Measurements from ENCODE around the gene EIF5. TPM values are rescaled to one million over a fixed set of nuclear protein-coding genes. Genes with fewer than 3 reads are reported as not detected.

Gene EIF5
- total and polyA plus RNA-seq, 2 donors (not counting 3 experiments of a cell fraction or from before 2014, with no cell fraction given): 175 to 313 TPM

GRCh38 chr14:103367995-103368394 lies 34.0 kb downstream of the EIF5 start:
- no peak for TF ChIP-seq POLR2A (IDR thresholded peaks at IDR 0.05; ENCODE audit: low read depth, low read length)
- no peak for TF ChIP-seq JUN (IDR thresholded peaks at IDR 0.05; ENCODE audit: borderline replicate concordance, insufficient read depth, insufficient read length, low read depth)
- TF ChIP-seq GATA2 (IDR thresholded peaks at IDR 0.05; ENCODE audit: insufficient read depth, insufficient read length, low read depth, low read length): no peak
- no peak for TF ChIP-seq POLR2AphosphoS5 (IDR thresholded peaks at IDR 0.05; ENCODE audit: insufficient read depth, low read depth, low read length)
- no peak for TF ChIP-seq CTCF (IDR thresholded peaks at IDR 0.05; ENCODE audit: extremely low read depth in 1 of 2, insufficient read depth in 1 of 2, low read depth in 1 of 2, low read length in 2 of 2)
- TF ChIP-seq FOS (IDR thresholded peaks at IDR 0.05; ENCODE audit: borderline replicate concordance, insufficient read depth, low read length): no peak
- no peak for TF ChIP-seq EZH2 (IDR thresholded peaks at IDR 0.05; ENCODE audit: borderline replicate concordance, low read depth, low read length, severe bottlenecking)
- TF ChIP-seq MAX (IDR thresholded peaks at IDR 0.05; ENCODE audit: insufficient read depth, insufficient read length): no peak
- DNase-seq (ENCODE audit: low read depth, low spot score): no peak
- no peaks in the 10 kb centered on the region for H3K79me2 ChIP-seq (ENCODE audit: control insufficient read depth, insufficient read depth, low read length)
- dilution Hi-C loops (cut with MboI; ENCODE audit: extremely low pct_ligation_motif_present, low sequenced_read_pairs) (no loop called here), intact Hi-C loops (cut with micrococcal nuclease) (no loop called here)
- H3K9ac ChIP-seq (replicated peaks; ENCODE audit: extremely low read depth, insufficient read depth, low read length): no peak overlapping the region
- no peaks in the 10 kb centered on the region for H3K27me3 ChIP-seq (ENCODE audit: control insufficient read depth in 2 of 2, insufficient read depth in 2 of 2, low read length in 2 of 2)
- no peaks in the 10 kb centered on the region for H3K9me1 ChIP-seq (replicated peaks; ENCODE audit: control insufficient read depth, extremely low read depth, insufficient read depth, low read length)
- H3K4me1 ChIP-seq (ENCODE audit: control insufficient read depth, extremely low read depth, insufficient read depth, low read length): peaks cover 4% of the 10 kb centered on the region
- ChIA-PET CTCF (interaction anchor here (0.9 to 3.4 kb wide), 4 partner anchors 10 to 25 kb away, joined by 3 to 11 read pairs (median 4); no protein-coding TSS in a partner anchor), POLR2A (no interaction called here)
- no peaks in the 10 kb centered on the region for H3K36me3 ChIP-seq (ENCODE audit: control insufficient read depth in 2 of 2, extremely low read depth in 1 of 2, insufficient read depth in 2 of 2, low read length in 2 of 2)
- FAIRE-seq: no peak
- no peaks in the 10 kb centered on the region for H3K9me3 ChIP-seq (replicated peaks; ENCODE audit: control insufficient read depth, insufficient read depth, low read length)
- H4K20me1 ChIP-seq (replicated peaks; ENCODE audit: control insufficient read depth, extremely low read depth, insufficient read depth, low read length): no peaks in the 10 kb centered on the region
- BruUV-seq (replicated peaks): no TSS peak
- no peak overlapping the region for H3K4me2 ChIP-seq (ENCODE audit: insufficient read depth, low read length)
- H3K4me3 ChIP-seq (replicated peaks in 1 of 3; ENCODE audit: insufficient read depth in 1 of 3, low read depth in 1 of 3, low read length in 3 of 3): no peak overlapping the region
- H3K27ac ChIP-seq (ENCODE audit: insufficient read depth, low read depth, low read length): no peak overlapping the region
- no peak overlapping the region for H2AFZ ChIP-seq (ENCODE audit: low read depth, low read length)

Measured in endothelial cell of umbilical vein (primary cell).